ENCODE results near the gene P2RY1.

- TF ChIP-seq GATA3 (IDR thresholded peaks at IDR 0.05; ENCODE audit: low read depth, low read length), result no peak
- TF ChIP-seq GATA2 (IDR thresholded peaks at IDR 0.05; ENCODE audit: low read depth, low read length), result no peak
These were observed 4.7 kb upstream of the P2RY1 start for GRCh38 chr3:152830245-152830644.
